Measurements from ENCODE around the gene ARMH1.

Gene ARMH1

GRCh38 chr1:44649788-44650158 is 24.7 kb upstream of the ARMH1 start:
- Histone ChIP-seq H3K4me1 (ENCODE audit: control insufficient read depth, insufficient read depth, low read length) (no peaks in the 10 kb centered on the region), H3K27ac (ENCODE audit: extremely low read depth, low read depth, low read length) (no peak overlapping the region), H3K36me3 (ENCODE audit: control insufficient read depth in 2 of 2, insufficient read depth in 1 of 2, low read length in 2 of 2) (peaks cover 0 to 82% of the 10 kb centered on the region in 2 experiments; a peak in 1 of 3 replicates), H3K4me3 (ENCODE audit: low read depth, low read length) (no peak overlapping the region), H3K9me3 (ENCODE audit: control insufficient read depth, insufficient read depth, low read depth, low read length) (no peaks in the 10 kb centered on the region)
- POLR2A ChIA-PET: no interaction called here
- CTCF ChIA-PET: interaction anchor here (0.6 to 4.4 kb wide), 5 partner anchors 17 to 279 kb away, joined by 3 to 85 read pairs (median 46); no protein-coding TSS in a partner anchor
- TF ChIP-seq ZNF610 (tag by site-specific recombination; IDR thresholded peaks at IDR 0.05; ENCODE audit: borderline replicate concordance) (no peak), ZBTB1 (tag by site-specific recombination; IDR thresholded peaks at IDR 0.05) (no peak), ZBTB20 (tag by site-specific recombination; IDR thresholded peaks at IDR 0.05) (no peak), SP3 (tag by site-specific recombination; IDR thresholded peaks at IDR 0.05) (no peak), ZNF449 (tag by site-specific recombination; IDR thresholded peaks at IDR 0.05) (no peak), BCL11A (tag by site-specific recombination; IDR thresholded peaks at IDR 0.05; ENCODE audit: low read depth) (no peak), ZNF830 (tag by site-specific recombination; IDR thresholded peaks at IDR 0.05; ENCODE audit: low read depth) (no peak), ZNF19 (tag by site-specific recombination; IDR thresholded peaks at IDR 0.05; ENCODE audit: low read depth) (no peak), ATF2 (tag by site-specific recombination; IDR thresholded peaks at IDR 0.05; ENCODE audit: low read depth) (no peak), ZNF416 (tag by site-specific recombination; IDR thresholded peaks at IDR 0.05) (no peak), ZNF549 (tag by site-specific recombination; IDR thresholded peaks at IDR 0.05) (no peak), ZNF626 (tag by site-specific recombination; IDR thresholded peaks at IDR 0.05) (no peak), GFI1B (tag by site-specific recombination; IDR thresholded peaks at IDR 0.05) (no peak), HOXD13 (CRISPR knock-in tag; IDR thresholded peaks at IDR 0.05; ENCODE audit: borderline replicate concordance) (no peak), SALL2 (tag by site-specific recombination; IDR thresholded peaks at IDR 0.05; ENCODE audit: borderline replicate concordance) (no peak), REPIN1 (tag by site-specific recombination; IDR thresholded peaks at IDR 0.05; ENCODE audit: low read depth) (no peak)

- ChIA-PET POLR2A (interaction anchor here (3.1 kb wide), 1 partner anchor 19 kb away, joined by 21 read pairs; no protein-coding TSS in a partner anchor), CTCF (interaction anchor here (0.6 to 4.4 kb wide), 8 partner anchors 18 to 279 kb away, joined by 3 to 85 read pairs (median 12); no protein-coding TSS in a partner anchor)
- no peaks in the 10 kb centered on the region for H3K9me3 ChIP-seq (ENCODE audit: control insufficient read depth, insufficient read depth, low read depth, low read length)
- no peaks in the 10 kb centered on the region for H3K4me1 ChIP-seq (ENCODE audit: control insufficient read depth, insufficient read depth, low read length)
- H3K36me3 ChIP-seq (ENCODE audit: control insufficient read depth in 2 of 2, insufficient read depth in 1 of 2, low read length in 2 of 2): peaks cover 0 to 77% of the 10 kb centered on the region in 2 experiments; a peak in 1 of 3 replicates
- TF ChIP-seq PRDM4 (tag by site-specific recombination; IDR thresholded peaks at IDR 0.05): no peak
- TF ChIP-seq ZNF146 (tag by site-specific recombination; IDR thresholded peaks at IDR 0.05): no peak
- TF ChIP-seq ZNF677 (tag by site-specific recombination; IDR thresholded peaks at IDR 0.05): no peak
- no peak for TF ChIP-seq CTCF (tag by site-specific recombination; IDR thresholded peaks at IDR 0.05)
- no peak for TF ChIP-seq ZNF114 (tag by site-specific recombination; IDR thresholded peaks at IDR 0.05)
- TF ChIP-seq ZNF214 (tag by site-specific recombination; IDR thresholded peaks at IDR 0.05; ENCODE audit: borderline replicate concordance): no peak
- TF ChIP-seq YY1 (tag by site-specific recombination; IDR thresholded peaks at IDR 0.05): no peak
- TF ChIP-seq ZBTB49 (tag by site-specific recombination; IDR thresholded peaks at IDR 0.05; ENCODE audit: low read depth): no peak
- no peak overlapping the region for H3K27ac ChIP-seq (ENCODE audit: extremely low read depth, low read depth, low read length)
- no peak overlapping the region for H3K4me3 ChIP-seq (ENCODE audit: low read depth, low read length)
Observed at GRCh38 chr1:44650159-44650831, 24.2 kb upstream of the ARMH1 start.

All from HEK293 (cell line).